Neural progenitor cell (in vitro differentiated cells): ENCODE measurements around the gene ATG4A. TPM values are rescaled to one million over a fixed set of nuclear protein-coding genes. Genes with fewer than 3 reads are reported as not detected.

Experiments
- DNase-seq: peaks from one replicate; pipeline ENCODE4 v3.0.0-alpha.2; 2016; ENCODE audit warnings: low spot score
- H2AFZ ChIP-seq: fragments of 200-600 bp; sonication (generic); replicated peaks from 2 replicates; pipeline ENCODE4 v1.6.1; 2016; ENCODE audit warnings: antibody characterized with exemption
- H3F3A ChIP-seq: fragments of 200-600 bp; sonication (generic); 2 replicates; pipeline ENCODE4 v1.6.1; 2016; ENCODE audit warnings: antibody characterized with exemption, low read depth
- H3K27ac ChIP-seq: fragments of 200-600 bp; sonication (generic); 2 replicates; pipeline ENCODE4 v1.5.1; 2016; ENCODE audit warnings: mild to moderate bottlenecking
- H3K27me3 ChIP-seq: fragments of 200-600 bp; sonication (generic); 2 replicates; pipeline ENCODE4 v1.6.1; 2016; ENCODE audit warnings: mild to moderate bottlenecking, moderate library complexity
- H3K36me3 ChIP-seq: fragments of 200-600 bp; sonication (generic); 2 replicates; pipeline ENCODE4 v1.5.1; 2016
- H3K4me1 ChIP-seq: fragments of 200-600 bp; sonication (generic); 2 replicates; pipeline ENCODE4 v1.6.1; 2016; ENCODE audit warnings: mixed run types
- H3K4me2 ChIP-seq: fragments of 200-600 bp; sonication (generic); 2 replicates; pipeline ENCODE4 v1.6.1; 2016
- H3K4me3 ChIP-seq: fragments of 200-600 bp; sonication (generic); 2 replicates; pipeline ENCODE4 v1.5.1; 2016
- H3K79me2 ChIP-seq: fragments of 200-600 bp; sonication (generic); 2 replicates; pipeline ENCODE4 v1.6.1; 2016; ENCODE audit warnings: low read depth
- H3K9ac ChIP-seq: fragments of 200-600 bp; sonication (generic); 2 replicates; pipeline ENCODE4 v1.6.1; 2016
- H3K9me3 ChIP-seq: fragments of 200-600 bp; sonication (generic); 2 replicates; pipeline ENCODE4 v1.5.1; 2016; ENCODE audit warnings: low read depth
- H4K20me1 ChIP-seq: fragments of 200-600 bp; sonication (generic); 2 replicates; pipeline ENCODE4 v1.6.1; 2016; ENCODE audit warnings: low read depth
- H3K27ac Mint-ChIP-seq: 3 replicates; pipeline ENCODE4 v1.8.0; 2021; ENCODE audit warnings: mixed read lengths
- H3K27me3 Mint-ChIP-seq: 2 replicates; pipeline ENCODE4 v1.8.0; 2022; ENCODE audit warnings: low read depth, mild to moderate bottlenecking, inconsistent platforms, moderate library complexity, mixed read lengths; ENCODE audit not compliant: insufficient read depth
- H3K36me3 Mint-ChIP-seq: 3 replicates; pipeline ENCODE4 v1.8.0; 2021; ENCODE audit warnings: mixed read lengths
- H3K4me1 Mint-ChIP-seq: 3 replicates; pipeline ENCODE4 v1.8.0; 2021; ENCODE audit warnings: mixed read lengths
- H3K4me3 Mint-ChIP-seq: 3 replicates; pipeline ENCODE4 v1.8.0; 2021; ENCODE audit warnings: mild to moderate bottlenecking, moderate library complexity, mixed read lengths
- H3K9me3 Mint-ChIP-seq: 3 replicates; pipeline ENCODE4 v1.8.0; 2020; ENCODE audit warnings: mixed read lengths
- EZH2 ChIP-seq: fragments of 200-600 bp; sonication (generic); IDR thresholded peaks from 2 replicates; pipeline ENCODE4 v1.6.1; 2017; ENCODE audit warnings: antibody characterized with exemption, mild to moderate bottlenecking, moderate library complexity
- EZH2phosphoT487 ChIP-seq: fragments of 200-600 bp; sonication (generic); IDR thresholded peaks from 2 replicates; pipeline ENCODE4 v1.6.1; 2017; ENCODE audit warnings: antibody characterized with exemption
- total RNA-seq: library from RNA; depleted of rRNA; stranded (reverse); fragments of >200 nt; gene quantifications from 2 replicates; pipeline ENCODE4 v1.2.3, GENCODE V29; 2015; ENCODE audit warnings: low replicate concordance
- TF ChIP-seq, protein P1 (sequence below): fragments of 200-600 bp; sonication (generic); IDR thresholded peaks from 2 replicates; pipeline ENCODE4 v1.5.1; 2017; ENCODE audit warnings: antibody characterized with exemption, mild to moderate bottlenecking

ATG4A gene
- total RNA-seq, 1 donor from 2014 or later: 6.5 TPM

DNA sequence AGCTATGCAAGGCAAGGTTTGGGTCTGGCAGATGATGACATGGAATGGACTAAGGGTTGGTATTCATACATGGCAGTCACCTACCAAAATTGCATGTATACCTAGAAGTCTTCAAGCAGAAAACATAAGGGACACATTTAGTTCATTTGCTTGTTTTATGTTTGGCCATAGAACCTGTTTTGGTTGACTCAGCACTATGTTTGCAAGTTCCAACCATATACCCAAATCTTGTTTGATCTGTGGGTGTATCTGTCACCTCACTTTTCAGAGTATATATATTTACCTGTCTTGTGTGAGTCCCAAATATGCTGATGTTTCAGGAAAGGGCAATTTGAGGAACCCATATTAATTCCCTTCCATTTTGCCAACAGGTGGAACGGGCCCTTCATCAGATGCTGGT is 39.3 kb downstream of the ATG4A start:
- H3K9ac ChIP-seq: no peak overlapping the region
- H3K4me3 ChIP-seq: no peak overlapping the region
- no peaks in the 10 kb centered on the region for H3K36me3 ChIP-seq
- H3K4me1 Mint-ChIP-seq: peaks cover 15% of the 10 kb centered on the region
- H3K27ac ChIP-seq: no peak overlapping the region
- no peak overlapping the region for H3K4me3 Mint-ChIP-seq
- H3F3A ChIP-seq: peaks cover 10% of the 10 kb centered on the region
- H3K4me2 ChIP-seq: no peak overlapping the region
- H4K20me1 ChIP-seq: no peaks in the 10 kb centered on the region
- no peaks in the 10 kb centered on the region for H3K79me2 ChIP-seq
- DNase-seq: no peak
- peaks cover 2% of the 10 kb centered on the region for H3K9me3 Mint-ChIP-seq
- H3K27ac Mint-ChIP-seq: no peak overlapping the region
- TF ChIP-seq EZH2: no peak
- TF ChIP-seq EZH2phosphoT487: no peak
- TF ChIP-seq, protein P1, sequence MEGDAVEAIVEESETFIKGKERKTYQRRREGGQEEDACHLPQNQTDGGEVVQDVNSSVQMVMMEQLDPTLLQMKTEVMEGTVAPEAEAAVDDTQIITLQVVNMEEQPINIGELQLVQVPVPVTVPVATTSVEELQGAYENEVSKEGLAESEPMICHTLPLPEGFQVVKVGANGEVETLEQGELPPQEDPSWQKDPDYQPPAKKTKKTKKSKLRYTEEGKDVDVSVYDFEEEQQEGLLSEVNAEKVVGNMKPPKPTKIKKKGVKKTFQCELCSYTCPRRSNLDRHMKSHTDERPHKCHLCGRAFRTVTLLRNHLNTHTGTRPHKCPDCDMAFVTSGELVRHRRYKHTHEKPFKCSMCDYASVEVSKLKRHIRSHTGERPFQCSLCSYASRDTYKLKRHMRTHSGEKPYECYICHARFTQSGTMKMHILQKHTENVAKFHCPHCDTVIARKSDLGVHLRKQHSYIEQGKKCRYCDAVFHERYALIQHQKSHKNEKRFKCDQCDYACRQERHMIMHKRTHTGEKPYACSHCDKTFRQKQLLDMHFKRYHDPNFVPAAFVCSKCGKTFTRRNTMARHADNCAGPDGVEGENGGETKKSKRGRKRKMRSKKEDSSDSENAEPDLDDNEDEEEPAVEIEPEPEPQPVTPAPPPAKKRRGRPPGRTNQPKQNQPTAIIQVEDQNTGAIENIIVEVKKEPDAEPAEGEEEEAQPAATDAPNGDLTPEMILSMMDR: no peak
- no peaks in the 10 kb centered on the region for H3K9me3 ChIP-seq
- H3K27me3 Mint-ChIP-seq: peaks cover 5% of the 10 kb centered on the region
- no peaks in the 10 kb centered on the region for H3K27me3 ChIP-seq
- H3K4me1 ChIP-seq: peaks cover 18% of the 10 kb centered on the region
- peaks cover 22% of the 10 kb centered on the region for H3K36me3 Mint-ChIP-seq
- no peak overlapping the region for H2AFZ ChIP-seq

GRCh38 chrX:108131471-108131870 is 39.9 kb downstream of the ATG4A start:
- peaks cover 12% of the 10 kb centered on the region for H3K4me1 ChIP-seq
- peaks cover 5% of the 10 kb centered on the region for H3K27me3 Mint-ChIP-seq
- H3K27ac ChIP-seq: no peak overlapping the region

DNA sequence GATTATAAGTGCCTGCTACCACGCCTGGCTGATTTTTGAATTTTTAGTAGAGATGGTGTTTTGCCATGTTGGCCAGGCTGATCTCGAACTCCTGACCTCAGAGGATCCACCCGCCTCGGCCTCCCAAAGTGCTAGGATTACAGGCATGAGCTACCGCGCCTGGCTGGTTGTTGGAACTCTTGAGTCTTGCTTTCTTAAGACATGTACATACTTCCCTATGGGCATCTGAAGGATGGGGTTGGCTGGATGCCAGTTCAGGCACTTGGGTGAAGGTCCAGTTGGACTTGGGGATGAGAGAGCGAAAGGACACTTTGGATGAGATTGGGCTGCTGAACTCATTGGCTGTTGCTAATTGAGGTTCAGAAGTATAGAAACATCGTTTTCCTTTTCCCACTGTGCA is 40.5 kb downstream of the ATG4A start:
- no peak overlapping the region for H3K4me3 Mint-ChIP-seq
- no peaks in the 10 kb centered on the region for H3K27me3 ChIP-seq
- no peaks in the 10 kb centered on the region for H3K79me2 ChIP-seq
- peaks cover 20% of the 10 kb centered on the region for H3K36me3 Mint-ChIP-seq
- H3K4me2 ChIP-seq: no peak overlapping the region
- no peak for DNase-seq
- no peak overlapping the region for H3K9ac ChIP-seq
- H3K4me1 Mint-ChIP-seq: peaks cover 6% of the 10 kb centered on the region
- H3K27ac ChIP-seq: no peak overlapping the region
- H4K20me1 ChIP-seq: no peaks in the 10 kb centered on the region
- H3K4me3 ChIP-seq: no peak overlapping the region
- no peaks in the 10 kb centered on the region for H3F3A ChIP-seq
- peaks cover 2% of the 10 kb centered on the region for H3K9me3 Mint-ChIP-seq
- H3K9me3 ChIP-seq: no peaks in the 10 kb centered on the region
- peaks cover 5% of the 10 kb centered on the region for H3K27me3 Mint-ChIP-seq
- H3K36me3 ChIP-seq: no peaks in the 10 kb centered on the region
- no peak overlapping the region for H3K27ac Mint-ChIP-seq
- TF ChIP-seq EZH2: no peak
- no peak for TF ChIP-seq EZH2phosphoT487
- TF ChIP-seq, protein P1: no peak
- H3K4me1 ChIP-seq: peaks cover 6% of the 10 kb centered on the region
- H2AFZ ChIP-seq: no peak overlapping the region

More at GRCh38 chrX:108131471-108131870, 39.9 kb downstream of the ATG4A start:
- TF ChIP-seq, protein P1: no peak
- no peak for TF ChIP-seq EZH2
- no peak for TF ChIP-seq EZH2phosphoT487
- Histone ChIP-seq H3K79me2 (no peaks in the 10 kb centered on the region), H3K9ac (no peak overlapping the region), H2AFZ (no peak overlapping the region), H3K4me2 (no peak overlapping the region), H3K36me3 (no peaks in the 10 kb centered on the region), H3F3A (peaks cover 5% of the 10 kb centered on the region), H3K9me3 (no peaks in the 10 kb centered on the region), H3K27me3 (no peaks in the 10 kb centered on the region), H3K4me3 (no peak overlapping the region), H4K20me1 (no peaks in the 10 kb centered on the region)
- Mint-ChIP-seq H3K9me3 (peaks cover 2% of the 10 kb centered on the region), H3K4me3 (no peak overlapping the region), H3K27ac (no peak overlapping the region), H3K4me1 (peaks cover 12% of the 10 kb centered on the region), H3K36me3 (peaks cover 22% of the 10 kb centered on the region)
- no peak for DNase-seq
